SKM-1 (cell line): ENCODE data around the gene PNLDC1.
"Not testable (repeated sequence)": the region's sequence is repeated elsewhere in the genome, so short reads cannot be mapped to it uniquely, and the experiment has no call there.

Experiments
- DNase-seq: peaks from one replicate; lab custom pipeline; 2025; ENCODE audit not compliant: unreplicated experiment; lab: John Stamatoyannopoulos, UW

Gene PNLDC1

DNA sequence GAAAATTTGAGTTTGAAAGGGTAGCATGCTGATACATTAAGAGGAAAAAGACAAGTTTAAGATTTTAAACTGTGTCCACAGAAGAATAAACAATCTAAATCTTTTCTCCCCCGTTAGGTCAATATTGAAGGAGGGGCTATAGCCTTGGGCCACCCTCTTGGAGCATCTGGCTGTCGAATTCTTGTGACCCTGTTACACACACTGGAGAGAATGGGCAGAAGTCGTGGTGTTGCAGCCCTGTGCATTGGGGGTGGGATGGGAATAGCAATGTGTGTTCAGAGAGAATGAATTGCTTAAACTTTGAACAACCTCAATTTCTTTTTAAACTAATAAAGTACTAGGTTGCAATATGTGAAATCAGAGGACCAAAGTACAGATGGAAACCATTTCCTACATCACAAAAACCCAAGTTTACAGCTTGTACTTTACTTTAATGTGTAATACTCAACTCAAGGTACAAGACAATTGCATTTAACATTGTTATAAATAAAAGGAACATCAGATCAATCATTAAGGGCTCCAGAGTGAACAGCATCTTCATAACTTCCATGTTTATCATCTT, 21.5 kb upstream of the PNLDC1 start:
- no peak for DNase-seq

DNA sequence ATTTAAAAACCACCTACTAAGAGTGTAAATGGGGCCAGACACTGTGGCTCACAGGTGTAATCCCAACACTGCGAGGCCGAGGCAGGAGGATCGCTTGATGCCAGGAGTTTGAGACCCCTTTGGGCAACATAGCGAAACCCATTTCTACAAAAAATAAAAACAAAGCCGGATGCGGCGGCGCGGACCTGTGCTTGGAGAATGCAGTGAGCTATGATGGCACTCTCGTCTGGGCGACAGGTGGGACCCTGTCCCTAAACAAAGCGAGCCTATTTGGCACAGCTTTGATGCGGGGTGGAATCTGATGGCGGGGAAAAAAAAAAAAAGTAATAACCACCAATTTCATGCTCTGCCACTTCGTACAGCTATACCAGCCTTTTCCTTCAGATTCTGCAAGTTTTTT, 11.8 kb upstream of the PNLDC1 start:
- no peak for DNase-seq

GRCh38 chr6:159788753-159789376, 11.2 kb upstream of the PNLDC1 start:
- DNase-seq = no peak

- peak; percentile 99 for DNase-seq
These were observed 10.5 kb upstream of the PNLDC1 start, which contains the start of gene TCP1 for GRCh38 chr6:159789377-159790148. TCP1 (minus strand) TSS chr6:159789602; CDS start chr6:159789468, 134 bp downstream.

DNA sequence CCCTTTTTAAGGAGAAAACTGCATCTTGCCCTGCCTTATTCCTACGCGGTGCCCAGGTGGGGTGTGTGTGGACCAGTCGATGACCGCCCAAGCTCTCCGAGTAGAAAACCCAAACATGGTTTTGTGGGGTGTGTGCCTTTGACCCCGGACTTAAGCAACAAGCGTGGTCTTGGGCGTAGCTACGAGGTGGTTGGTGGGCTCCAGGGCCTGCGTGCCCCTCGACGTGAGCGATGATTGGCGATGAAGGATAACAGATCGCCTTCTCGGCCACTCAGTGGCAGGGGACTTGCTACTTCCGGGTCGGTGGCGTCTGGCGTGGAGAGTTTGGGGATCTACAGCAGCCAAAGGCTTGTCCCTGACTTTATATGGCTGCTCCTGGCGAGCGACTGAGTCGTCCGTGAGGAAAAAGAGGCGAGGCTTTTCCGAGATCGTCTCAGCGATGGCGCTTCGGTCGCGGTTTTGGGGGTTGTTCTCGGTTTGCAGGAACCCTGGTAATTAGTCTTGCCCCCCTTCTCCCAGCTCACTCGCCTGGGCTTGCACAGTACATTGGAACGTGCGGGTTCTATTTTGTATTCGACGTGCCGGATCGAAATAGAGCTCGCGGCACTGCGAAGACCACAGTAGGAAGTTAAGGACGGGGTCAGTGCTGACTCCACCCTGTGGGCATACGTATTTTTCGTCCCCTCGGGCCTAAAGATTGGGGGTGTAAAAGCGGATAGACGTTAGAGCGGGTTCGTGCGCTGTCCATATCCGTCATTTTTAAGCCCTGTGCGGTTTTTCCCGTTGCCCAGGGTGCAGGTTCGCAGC, 9.7 kb upstream of the PNLDC1 start, which contains the start of gene MRPL18:
Gene MRPL18, plus strand, starts transcription at position 319 of the 807 bp plus-strand sequence. Its CDS starts 121 bp downstream, at position 440.
- DNase-seq = peak; percentile 96

- no peak for DNase-seq
These were observed 9.0 kb upstream of the PNLDC1 start for GRCh38 chr6:159790956-159791598.

DNA sequence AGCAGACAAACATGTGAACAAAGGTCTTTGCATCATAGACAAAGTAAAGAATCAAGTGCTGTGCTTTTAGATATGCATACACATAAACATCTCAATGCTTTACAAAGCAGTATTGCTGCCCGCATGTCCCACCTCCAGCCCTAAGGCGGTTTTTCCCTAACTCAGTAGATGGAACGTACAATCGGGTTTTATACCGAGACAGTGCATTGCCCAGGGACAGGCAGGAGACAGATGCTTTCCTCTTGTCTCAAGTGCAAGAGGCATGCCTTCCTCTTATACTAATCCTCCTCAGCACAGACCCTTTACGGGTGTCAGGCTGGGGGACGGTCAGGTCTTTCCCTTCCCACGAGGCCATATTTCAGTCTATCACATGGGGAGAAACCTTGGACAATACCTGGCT, 5.1 kb upstream of the PNLDC1 start:
- not testable (repeated sequence) for DNase-seq

- no peak for DNase-seq
These were observed 2.5 kb upstream of the PNLDC1 start for GRCh38 chr6:159797554-159797953.

DNA sequence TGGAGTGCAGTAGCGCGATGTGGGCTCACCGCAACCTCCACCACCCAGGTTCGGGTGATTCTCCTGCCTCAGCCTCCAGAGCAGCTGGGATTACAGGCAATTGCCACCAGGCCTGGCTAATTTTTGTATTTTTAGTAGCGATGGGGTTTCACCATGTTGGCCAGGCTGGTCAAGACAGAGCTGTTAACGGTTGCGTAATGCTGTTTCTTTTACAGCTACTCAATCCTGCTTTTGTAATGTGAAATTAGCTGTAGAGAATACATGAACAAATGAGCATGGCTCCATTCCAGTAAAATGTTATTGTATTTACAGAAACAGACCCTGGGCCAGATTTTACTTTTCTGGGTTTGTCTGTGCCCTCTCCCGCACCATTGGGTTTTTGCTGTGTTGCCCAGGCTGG, 1.9 kb downstream of the PNLDC1 start:
- DNase-seq = peak; percentile 42

DNA sequence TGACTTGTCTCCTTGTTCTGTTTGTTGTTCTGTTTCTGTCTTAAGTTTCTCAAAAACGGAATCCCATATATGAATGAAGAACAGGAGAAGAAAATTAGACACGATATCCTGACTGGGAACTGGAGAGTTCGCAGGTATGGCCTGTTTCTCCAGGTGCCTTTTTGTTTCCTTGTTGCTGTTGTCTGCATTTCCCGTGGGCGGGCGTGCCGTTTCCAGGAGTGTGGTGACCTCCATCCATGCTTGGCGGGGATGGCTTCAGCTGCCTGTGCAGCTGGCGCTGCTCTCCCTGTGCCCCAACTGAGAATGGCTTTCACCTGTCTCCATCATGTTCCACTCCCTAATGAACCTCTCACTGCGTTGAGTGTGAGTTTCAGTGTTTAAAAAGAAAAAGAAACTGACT, 4.4 kb downstream of the PNLDC1 start:
- no peak for DNase-seq

DNA sequence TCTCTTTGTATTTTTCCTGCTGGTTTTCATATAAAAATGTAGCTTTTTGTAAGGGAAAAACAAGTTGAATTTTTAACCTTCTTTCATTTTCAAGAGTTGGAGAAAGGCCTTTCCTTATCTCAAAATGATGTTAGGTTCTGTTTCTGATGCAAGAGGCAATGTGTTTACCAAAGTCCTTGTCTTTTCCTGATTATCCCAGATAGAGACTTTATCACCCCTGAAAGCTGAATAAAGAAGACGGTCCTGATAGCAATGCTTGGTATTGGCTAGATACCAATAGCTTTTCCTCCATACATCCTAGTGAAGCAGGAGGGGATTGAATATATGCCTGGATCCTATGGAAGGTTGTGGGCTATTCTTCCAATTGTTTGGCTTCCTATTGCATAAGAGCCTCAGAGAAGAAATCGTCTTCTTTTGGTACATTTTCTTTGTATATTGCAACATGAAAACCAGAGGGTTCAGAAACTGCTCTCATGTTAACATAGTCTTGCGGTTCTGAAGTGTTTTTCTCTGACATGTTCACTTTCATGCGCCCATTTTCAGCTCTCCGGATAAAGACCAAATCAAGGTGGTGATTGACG, 5.5 kb downstream of the PNLDC1 start:
- peak; percentile 49 for DNase-seq

DNA sequence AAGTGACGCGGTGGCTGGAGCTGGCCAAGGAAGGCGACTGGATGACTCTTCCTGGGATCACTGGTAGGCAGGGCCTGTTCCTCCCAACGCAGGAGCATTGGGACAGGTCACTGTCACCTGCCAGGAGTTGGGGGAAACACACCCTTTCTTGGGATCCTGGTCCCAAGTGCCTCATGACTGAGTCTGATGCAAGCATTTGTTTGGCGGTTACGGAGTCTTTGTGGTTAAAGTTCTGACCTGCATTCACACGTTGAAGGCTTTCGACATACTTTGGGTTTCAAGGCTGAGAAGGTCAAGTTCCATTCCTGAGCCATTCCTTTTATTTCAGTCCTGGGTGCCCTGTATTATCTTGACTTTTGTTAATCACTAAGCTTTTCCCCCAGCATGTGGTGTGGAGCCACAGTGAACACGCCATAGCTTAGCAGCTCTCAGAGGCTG, 6.0 kb downstream of the PNLDC1 start:
- DNase-seq = peak; percentile 80

- DNase-seq = no peak
These were observed 7.2 kb downstream of the PNLDC1 start for GRCh38 chr6:159807150-159807858.

DNA sequence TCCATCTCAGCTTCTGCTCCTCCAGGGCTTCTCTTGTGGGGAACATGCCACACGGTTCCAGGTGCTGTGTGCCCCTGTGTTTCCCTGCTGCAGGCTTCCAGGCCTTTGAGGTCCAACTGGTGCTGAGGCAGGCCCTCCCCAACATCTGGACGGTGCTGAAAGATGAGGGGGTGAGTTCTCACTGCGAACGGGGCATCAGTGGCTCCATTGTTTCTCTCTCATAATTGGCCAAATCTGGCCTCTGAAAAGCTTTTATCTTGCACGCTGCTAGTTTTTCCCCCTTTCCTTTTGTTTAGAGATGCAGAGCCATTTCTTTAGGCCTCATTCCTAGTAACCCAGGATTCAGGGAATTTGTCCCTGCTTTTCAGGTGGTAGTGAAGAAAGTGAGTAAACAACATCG, 8.6 kb downstream of the PNLDC1 start:
- no peak for DNase-seq

DNA sequence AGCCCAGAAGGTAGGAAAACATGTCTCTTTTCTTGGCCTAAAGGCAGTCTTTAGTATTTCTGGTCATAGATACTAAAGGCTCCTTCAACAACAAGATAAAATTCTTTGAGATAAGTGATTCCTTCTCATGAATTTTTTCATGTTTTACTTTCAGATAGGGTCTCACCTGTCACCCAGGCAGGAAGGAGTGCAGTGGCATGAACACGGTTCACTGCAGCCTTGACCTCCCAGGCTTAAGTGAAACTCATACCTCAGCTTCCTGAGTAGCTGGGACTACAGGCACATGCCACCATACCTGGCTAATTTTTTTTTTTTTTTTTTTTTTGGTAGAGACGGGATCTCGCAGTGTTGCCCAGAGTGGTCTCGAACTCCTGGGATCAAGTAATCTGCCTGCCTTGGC, 9.1 kb downstream of the PNLDC1 start:
- no peak for DNase-seq

DNA sequence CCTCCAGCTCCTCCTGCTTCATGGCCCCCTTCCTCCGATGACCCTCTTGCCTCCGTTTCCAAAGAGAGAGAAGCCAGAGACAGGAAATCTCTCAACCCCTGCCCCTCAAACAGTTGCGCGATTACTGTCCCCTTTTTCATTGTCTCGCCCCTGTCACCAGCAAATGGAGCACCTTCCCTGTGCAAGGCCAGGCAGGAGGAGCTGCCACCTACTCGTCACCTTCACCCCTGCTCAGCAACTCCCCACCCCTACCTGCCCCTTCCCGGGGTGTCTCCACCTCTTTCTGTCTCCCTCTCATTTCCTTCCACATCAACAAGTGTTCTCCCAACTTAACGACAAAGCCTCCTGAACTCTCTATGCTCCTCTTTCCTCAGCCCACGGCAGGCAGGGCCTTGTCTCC, 13.7 kb downstream of the PNLDC1 start:
- DNase-seq = no peak

DNA sequence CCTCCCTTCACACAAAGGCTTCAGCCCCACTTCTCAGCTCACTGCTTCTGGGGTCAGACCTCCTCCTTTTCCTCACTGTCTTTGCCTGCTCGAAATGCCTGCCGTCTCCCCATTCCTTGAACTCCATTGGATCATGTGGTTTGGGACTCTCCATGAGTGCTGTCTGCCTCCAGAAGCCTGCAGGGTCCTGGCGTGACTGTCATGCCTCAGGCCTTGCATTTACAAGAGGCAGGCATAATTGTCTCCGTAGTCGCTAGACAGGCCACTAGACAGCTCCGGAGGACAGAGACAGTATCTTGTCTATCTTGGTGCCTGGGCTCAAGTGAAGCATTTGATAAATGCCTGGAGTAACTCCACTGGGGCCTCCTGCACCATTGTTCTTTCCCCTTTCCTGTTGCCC, 15.3 kb downstream of the PNLDC1 start:
- no peak for DNase-seq

- not testable (repeated sequence) for DNase-seq
These were observed 16.7 kb downstream of the PNLDC1 start for GRCh38 chr6:159816775-159817174.

DNA sequence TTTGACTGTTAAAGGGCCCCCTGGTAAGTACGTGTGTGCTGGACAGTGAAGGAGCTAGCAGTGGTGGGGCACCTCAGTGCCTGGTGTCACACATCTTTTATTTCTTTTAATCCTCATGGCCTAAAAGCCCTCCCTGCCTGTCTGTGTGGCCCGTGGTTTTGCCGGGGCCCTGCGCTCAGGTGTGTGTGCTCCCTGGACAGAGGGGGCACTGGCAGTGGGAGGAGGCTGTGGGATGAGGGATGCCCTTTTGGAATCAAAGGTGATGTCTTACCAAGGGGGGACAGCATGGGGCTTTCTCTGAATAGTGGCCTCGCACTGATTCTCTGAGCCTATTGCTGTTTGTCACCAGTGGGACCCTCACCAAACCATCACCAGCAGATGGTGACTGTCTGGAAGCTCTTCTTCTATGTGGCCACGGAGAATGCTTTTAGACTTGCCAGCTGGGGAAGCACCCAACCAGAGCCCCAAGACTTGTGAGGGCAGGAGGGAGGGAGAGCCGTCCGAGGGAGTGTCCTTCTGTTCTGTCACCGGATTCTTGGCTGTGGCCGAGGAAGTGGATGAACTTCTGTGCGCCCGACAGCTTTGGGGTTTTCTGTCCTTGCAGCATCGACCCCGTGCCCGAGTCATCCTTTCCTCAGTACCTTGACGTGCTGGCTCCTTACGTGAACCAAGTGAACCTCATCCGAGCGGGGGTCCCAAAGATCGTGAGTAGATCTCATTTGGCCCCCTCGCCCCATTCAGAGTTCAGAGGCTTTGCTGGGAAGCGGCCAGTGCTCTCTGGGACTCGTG, 18.1 kb downstream of the PNLDC1 start:
- no peak for DNase-seq
